ENCODE measurements around the gene ZBP1.

DNA sequence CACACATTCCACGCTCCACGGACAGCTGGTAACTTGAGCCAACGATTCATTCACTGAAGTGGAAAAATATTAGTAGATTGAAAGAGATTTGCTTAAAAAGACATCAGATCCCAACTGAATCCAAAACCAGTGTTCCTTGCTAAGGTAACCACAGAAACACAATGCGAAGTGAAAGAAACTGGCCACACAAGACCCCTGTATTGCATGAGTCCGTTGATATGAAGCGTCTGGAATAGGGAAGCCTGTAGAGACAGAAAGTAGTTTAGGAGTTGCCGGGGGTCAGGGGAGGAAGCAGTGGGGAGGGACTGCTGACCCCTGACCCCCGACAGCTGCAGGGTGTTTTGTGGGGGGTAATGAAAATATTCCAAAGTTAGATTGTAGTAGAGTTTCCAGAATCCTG lies 49.3 kb downstream of the ZBP1 start:
- TF ChIP-seq POLR2A (IDR thresholded peaks at IDR 0.05; ENCODE audit: low read depth, low read length) (no peak), TAF1 (IDR thresholded peaks at IDR 0.05; ENCODE audit: borderline replicate concordance, low read depth, low read length) (no peak), POLR2AphosphoS5 (IDR thresholded peaks at IDR 0.05; ENCODE audit: low read depth, low read length) (no peak)

All from GM12892 (cell line).